HEK293 (cell line): ENCODE results near the gene UFC1.

Source experiments
- KLF9 ChIP-seq: fragments of 450-650 bp; formaldehyde crosslinking; IDR thresholded peaks from 2 replicates; pipeline ENCODE4 v1.5.1; 2016; ENCODE audit warnings: missing biosample characterization, missing genetic modification characterization, low read depth
- OSR2 ChIP-seq: fragments of 450-650 bp; formaldehyde crosslinking; IDR thresholded peaks from 2 replicates; pipeline ENCODE4 v1.5.1; 2016; ENCODE audit warnings: missing biosample characterization, missing genetic modification characterization
- SALL2 ChIP-seq: fragments of 450-650 bp; formaldehyde crosslinking; IDR thresholded peaks from 2 replicates; pipeline ENCODE4 v1.5.0; 2017; ENCODE audit warnings: missing biosample characterization, mild to moderate bottlenecking, missing genetic modification characterization, borderline replicate concordance
- YY1 ChIP-seq: fragments of 450-650 bp; formaldehyde crosslinking; IDR thresholded peaks from 2 replicates; pipeline ENCODE4 v1.5.1; 2018; ENCODE audit warnings: missing biosample characterization, missing genetic modification characterization
- ZBTB17 ChIP-seq: fragments of 450-650 bp; formaldehyde crosslinking; IDR thresholded peaks from 2 replicates; pipeline ENCODE4 v1.5.1; 2016; ENCODE audit warnings: missing biosample characterization, missing genetic modification characterization
- ZBTB44 ChIP-seq: fragments of 450-650 bp; IDR thresholded peaks from 2 replicates; pipeline ENCODE4 v1.5.1; 2018; ENCODE audit warnings: missing biosample characterization, mild to moderate bottlenecking, missing genetic modification characterization
- ZEB2 ChIP-seq: fragments of 450-650 bp; formaldehyde crosslinking; IDR thresholded peaks from 2 replicates; pipeline ENCODE4 v1.5.1; 2016; ENCODE audit warnings: missing biosample characterization, missing genetic modification characterization
- ZFP3 ChIP-seq: fragments of 450-650 bp; formaldehyde crosslinking; IDR thresholded peaks from 2 replicates; pipeline ENCODE4 v1.5.1; 2016; ENCODE audit warnings: low read depth, missing biosample characterization, missing genetic modification characterization
- ZNF211 ChIP-seq: fragments of 450-650 bp; formaldehyde crosslinking; IDR thresholded peaks from 2 replicates; pipeline ENCODE4 v1.5.1; 2016; ENCODE audit warnings: low read depth, missing biosample characterization, missing genetic modification characterization
- ZNF24 ChIP-seq: fragments of 450-650 bp; formaldehyde crosslinking; IDR thresholded peaks from 2 replicates; pipeline ENCODE4 v1.5.1; 2016; ENCODE audit warnings: missing biosample characterization, missing genetic modification characterization
- ZNF341 ChIP-seq: fragments of 450-650 bp; formaldehyde crosslinking; IDR thresholded peaks from 2 replicates; pipeline ENCODE4; 2016; ENCODE audit warnings: low read depth, missing biosample characterization, missing genetic modification characterization
- ZNF416 ChIP-seq: fragments of 450-650 bp; formaldehyde crosslinking; IDR thresholded peaks from 2 replicates; pipeline ENCODE4 v1.5.1; 2016; ENCODE audit warnings: missing biosample characterization, missing genetic modification characterization
- ZNF433 ChIP-seq: fragments of 450-650 bp; formaldehyde crosslinking; IDR thresholded peaks from 2 replicates; pipeline ENCODE4 v1.5.1; 2016; ENCODE audit warnings: missing biosample characterization, missing genetic modification characterization, low read depth
- ZNF501 ChIP-seq: fragments of 450-650 bp; formaldehyde crosslinking; IDR thresholded peaks from 2 replicates; pipeline ENCODE4 v1.5.1; 2016; ENCODE audit warnings: missing biosample characterization, missing genetic modification characterization
- ZNF530 ChIP-seq: fragments of 450-650 bp; formaldehyde crosslinking; IDR thresholded peaks from 2 replicates; pipeline ENCODE4 v1.5.1; 2016; ENCODE audit warnings: low read depth, missing biosample characterization, missing genetic modification characterization
- ZNF560 ChIP-seq: fragments of 450-650 bp; formaldehyde crosslinking; IDR thresholded peaks from 2 replicates; pipeline ENCODE4 v1.5.1; 2017; ENCODE audit warnings: missing biosample characterization, missing genetic modification characterization, borderline replicate concordance
- ZNF561 ChIP-seq: fragments of 450-650 bp; IDR thresholded peaks from 2 replicates; pipeline ENCODE4 v1.5.1; 2018; ENCODE audit warnings: missing biosample characterization, missing genetic modification characterization, borderline replicate concordance
- ZNF580 ChIP-seq: fragments of 450-650 bp; formaldehyde crosslinking; IDR thresholded peaks from 2 replicates; pipeline ENCODE4 v1.5.1; 2016; ENCODE audit warnings: missing biosample characterization, missing genetic modification characterization
- ZNF610 ChIP-seq: fragments of 450-650 bp; formaldehyde crosslinking; IDR thresholded peaks from 2 replicates; pipeline ENCODE4 v1.5.1; 2016; ENCODE audit warnings: missing biosample characterization, missing genetic modification characterization, borderline replicate concordance
- ZNF639 ChIP-seq: fragments of 450-650 bp; formaldehyde crosslinking; IDR thresholded peaks from 2 replicates; pipeline ENCODE4 v1.5.1; 2016; ENCODE audit warnings: missing biosample characterization, missing genetic modification characterization
- ZNF670 ChIP-seq: fragments of 450-650 bp; formaldehyde crosslinking; IDR thresholded peaks from 2 replicates; pipeline ENCODE4 v1.5.1; 2016; ENCODE audit warnings: missing biosample characterization, missing genetic modification characterization, low read depth
- ZSCAN16 ChIP-seq: fragments of 450-650 bp; formaldehyde crosslinking; IDR thresholded peaks from 2 replicates; pipeline ENCODE4 v1.5.1; 2016; ENCODE audit warnings: missing biosample characterization, missing genetic modification characterization
- ZSCAN5A ChIP-seq: fragments of 450-650 bp; formaldehyde crosslinking; IDR thresholded peaks from 2 replicates; pipeline ENCODE4 v1.5.1; 2016; ENCODE audit warnings: missing biosample characterization, missing genetic modification characterization
- TF ChIP-seq, protein P1 (sequence below): fragments of 450-650 bp; formaldehyde crosslinking; IDR thresholded peaks from 2 replicates; pipeline ENCODE4 v1.5.1; 2016; ENCODE audit warnings: missing biosample characterization, missing genetic modification characterization
- TF ChIP-seq, protein P2 (sequence below): fragments of 450-650 bp; formaldehyde crosslinking; IDR thresholded peaks from 2 replicates; pipeline ENCODE4 v1.5.1; 2016; ENCODE audit warnings: missing biosample characterization, missing genetic modification characterization
- TF ChIP-seq, protein P3 (sequence below): fragments of 450-650 bp; formaldehyde crosslinking; IDR thresholded peaks from 2 replicates; pipeline ENCODE4 v1.5.1; 2016; ENCODE audit warnings: missing biosample characterization, missing genetic modification characterization
- TF ChIP-seq, protein P4 (sequence below): fragments of 450-650 bp; formaldehyde crosslinking; IDR thresholded peaks from 2 replicates; pipeline ENCODE4 v1.5.1; 2017; ENCODE audit warnings: missing biosample characterization, missing genetic modification characterization

The UFC1 gene

GRCh38 chr1:161165742-161166668 is 12.2 kb downstream of the UFC1 start, which contains the start of gene PPOX (continued):
- TF ChIP-seq, protein P1, sequence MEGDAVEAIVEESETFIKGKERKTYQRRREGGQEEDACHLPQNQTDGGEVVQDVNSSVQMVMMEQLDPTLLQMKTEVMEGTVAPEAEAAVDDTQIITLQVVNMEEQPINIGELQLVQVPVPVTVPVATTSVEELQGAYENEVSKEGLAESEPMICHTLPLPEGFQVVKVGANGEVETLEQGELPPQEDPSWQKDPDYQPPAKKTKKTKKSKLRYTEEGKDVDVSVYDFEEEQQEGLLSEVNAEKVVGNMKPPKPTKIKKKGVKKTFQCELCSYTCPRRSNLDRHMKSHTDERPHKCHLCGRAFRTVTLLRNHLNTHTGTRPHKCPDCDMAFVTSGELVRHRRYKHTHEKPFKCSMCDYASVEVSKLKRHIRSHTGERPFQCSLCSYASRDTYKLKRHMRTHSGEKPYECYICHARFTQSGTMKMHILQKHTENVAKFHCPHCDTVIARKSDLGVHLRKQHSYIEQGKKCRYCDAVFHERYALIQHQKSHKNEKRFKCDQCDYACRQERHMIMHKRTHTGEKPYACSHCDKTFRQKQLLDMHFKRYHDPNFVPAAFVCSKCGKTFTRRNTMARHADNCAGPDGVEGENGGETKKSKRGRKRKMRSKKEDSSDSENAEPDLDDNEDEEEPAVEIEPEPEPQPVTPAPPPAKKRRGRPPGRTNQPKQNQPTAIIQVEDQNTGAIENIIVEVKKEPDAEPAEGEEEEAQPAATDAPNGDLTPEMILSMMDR (tag by site-specific recombination): peak; percentile 70
- TF ChIP-seq ZBTB17 (tag by site-specific recombination) (peak; percentile 99), ZNF610 (tag by site-specific recombination) (peak; percentile 75), ZNF416 (tag by site-specific recombination) (no peak), ZNF433 (tag by site-specific recombination) (no peak), ZNF211 (tag by site-specific recombination) (no peak), YY1 (tag by site-specific recombination) (no peak), ZNF560 (tag by site-specific recombination) (no peak), ZNF501 (tag by site-specific recombination) (peak; percentile 91), ZSCAN16 (no peak), ZFP3 (tag by site-specific recombination) (no peak), ZNF561 (tag by site-specific recombination) (no peak), ZNF639 (tag by site-specific recombination) (peak; percentile 42; the same call in 1 of the 2 replicates), ZNF341 (tag by site-specific recombination) (peak; percentile 99), ZEB2 (tag by site-specific recombination) (peak; percentile 74), ZSCAN5A (tag by site-specific recombination) (no peak), ZNF24 (no peak), SALL2 (tag by site-specific recombination) (no peak), ZNF670 (tag by site-specific recombination) (no peak), ZBTB44 (tag by site-specific recombination) (0 out of 2 replicates have a peak, but pooled peaks have one; percentile 11), OSR2 (peak; percentile 31; the same call in 1 of the 2 replicates), ZNF580 (tag by site-specific recombination) (peak; percentile 12; the same call in 1 of the 2 replicates), KLF9 (peak; percentile 75), ZNF530 (tag by site-specific recombination) (no peak)
- TF ChIP-seq, protein P2, sequence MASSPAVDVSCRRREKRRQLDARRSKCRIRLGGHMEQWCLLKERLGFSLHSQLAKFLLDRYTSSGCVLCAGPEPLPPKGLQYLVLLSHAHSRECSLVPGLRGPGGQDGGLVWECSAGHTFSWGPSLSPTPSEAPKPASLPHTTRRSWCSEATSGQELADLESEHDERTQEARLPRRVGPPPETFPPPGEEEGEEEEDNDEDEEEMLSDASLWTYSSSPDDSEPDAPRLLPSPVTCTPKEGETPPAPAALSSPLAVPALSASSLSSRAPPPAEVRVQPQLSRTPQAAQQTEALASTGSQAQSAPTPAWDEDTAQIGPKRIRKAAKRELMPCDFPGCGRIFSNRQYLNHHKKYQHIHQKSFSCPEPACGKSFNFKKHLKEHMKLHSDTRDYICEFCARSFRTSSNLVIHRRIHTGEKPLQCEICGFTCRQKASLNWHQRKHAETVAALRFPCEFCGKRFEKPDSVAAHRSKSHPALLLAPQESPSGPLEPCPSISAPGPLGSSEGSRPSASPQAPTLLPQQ: 0 out of 2 replicates have a peak, but pooled peaks have one; percentile 13
- TF ChIP-seq, protein P3, sequence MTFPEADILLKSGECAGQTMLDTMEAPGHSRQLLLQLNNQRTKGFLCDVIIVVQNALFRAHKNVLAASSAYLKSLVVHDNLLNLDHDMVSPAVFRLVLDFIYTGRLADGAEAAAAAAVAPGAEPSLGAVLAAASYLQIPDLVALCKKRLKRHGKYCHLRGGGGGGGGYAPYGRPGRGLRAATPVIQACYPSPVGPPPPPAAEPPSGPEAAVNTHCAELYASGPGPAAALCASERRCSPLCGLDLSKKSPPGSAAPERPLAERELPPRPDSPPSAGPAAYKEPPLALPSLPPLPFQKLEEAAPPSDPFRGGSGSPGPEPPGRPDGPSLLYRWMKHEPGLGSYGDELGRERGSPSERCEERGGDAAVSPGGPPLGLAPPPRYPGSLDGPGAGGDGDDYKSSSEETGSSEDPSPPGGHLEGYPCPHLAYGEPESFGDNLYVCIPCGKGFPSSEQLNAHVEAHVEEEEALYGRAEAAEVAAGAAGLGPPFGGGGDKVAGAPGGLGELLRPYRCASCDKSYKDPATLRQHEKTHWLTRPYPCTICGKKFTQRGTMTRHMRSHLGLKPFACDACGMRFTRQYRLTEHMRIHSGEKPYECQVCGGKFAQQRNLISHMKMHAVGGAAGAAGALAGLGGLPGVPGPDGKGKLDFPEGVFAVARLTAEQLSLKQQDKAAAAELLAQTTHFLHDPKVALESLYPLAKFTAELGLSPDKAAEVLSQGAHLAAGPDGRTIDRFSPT (tag by site-specific recombination): peak; percentile 59; the same call in 1 of the 2 replicates
- TF ChIP-seq, protein P4, sequence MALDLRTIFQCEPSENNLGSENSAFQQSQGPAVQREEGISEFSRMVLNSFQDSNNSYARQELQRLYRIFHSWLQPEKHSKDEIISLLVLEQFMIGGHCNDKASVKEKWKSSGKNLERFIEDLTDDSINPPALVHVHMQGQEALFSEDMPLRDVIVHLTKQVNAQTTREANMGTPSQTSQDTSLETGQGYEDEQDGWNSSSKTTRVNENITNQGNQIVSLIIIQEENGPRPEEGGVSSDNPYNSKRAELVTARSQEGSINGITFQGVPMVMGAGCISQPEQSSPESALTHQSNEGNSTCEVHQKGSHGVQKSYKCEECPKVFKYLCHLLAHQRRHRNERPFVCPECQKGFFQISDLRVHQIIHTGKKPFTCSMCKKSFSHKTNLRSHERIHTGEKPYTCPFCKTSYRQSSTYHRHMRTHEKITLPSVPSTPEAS (tag by site-specific recombination): no peak
